ENCODE data around the gene PDZRN4. TPM values are rescaled to one million over a fixed set of nuclear protein-coding genes. Genes with fewer than 3 reads are reported as not detected.
A peak's percentile ranks its signal among the peaks of the same experiment; 100 is the strongest.

The PDZRN4 gene
- total RNA-seq (2012; rRNA removed) (not detected in 2 replicates), polyA plus RNA-seq (2012; rRNA removed) (not detected in 2 replicates), Bru-seq, nascent RNA (percentile 1 among the genes with signal in this experiment), BruChase-seq, experiment 1, labeled RNA remaining after a 6-hour chase (percentile 0 among the genes with signal in this experiment), BruChase-seq, experiment 2, labeled RNA remaining after a 2-hour chase (percentile 1 among the genes with signal in this experiment)
- not detected in 2 replicates for polyA plus RNA-seq (2012; cell fraction: cytosol; rRNA removed)
- not detected in 2 replicates for polyA plus RNA-seq (2012; cell fraction: nucleus; rRNA removed; ENCODE audit: low replicate concordance)
- long read RNA-seq, result 0 reads

DNA sequence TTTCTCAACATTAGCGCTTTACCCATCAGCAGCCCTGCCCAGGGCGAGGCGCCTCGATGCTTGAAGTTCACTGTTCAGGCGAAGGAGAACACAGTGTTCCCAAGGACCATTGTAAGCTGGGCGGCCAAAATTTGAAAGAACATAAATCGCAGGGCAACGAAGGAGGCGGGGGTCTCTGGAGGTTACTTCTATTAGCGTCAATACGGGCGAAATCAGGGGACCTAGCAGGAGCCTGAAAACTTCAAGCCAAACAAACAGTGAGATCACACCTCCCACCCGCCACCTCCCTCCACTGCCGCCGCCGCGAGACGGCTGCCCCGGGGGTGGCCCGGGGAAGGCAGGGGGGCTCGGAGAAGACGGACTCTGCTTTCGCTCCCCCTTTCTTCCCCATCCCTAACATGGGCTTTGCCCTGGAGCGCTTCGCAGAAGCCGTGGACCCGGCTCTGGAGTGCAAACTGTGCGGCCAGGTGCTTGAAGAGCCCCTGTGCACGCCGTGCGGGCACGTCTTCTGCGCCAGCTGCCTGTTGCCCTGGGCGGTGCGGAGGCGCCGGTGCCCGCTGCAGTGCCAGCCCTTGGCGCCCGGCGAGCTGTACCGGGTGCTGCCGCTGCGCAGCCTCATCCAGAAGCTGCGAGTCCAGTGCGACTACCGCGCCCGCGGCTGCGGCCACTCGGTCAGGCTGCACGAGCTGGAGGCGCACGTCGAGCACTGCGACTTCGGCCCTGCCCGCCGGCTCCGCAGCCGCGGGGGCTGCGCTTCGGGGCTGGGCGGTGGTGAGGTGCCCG is at the start of gene PDZRN4:
TSS of gene PDZRN4 (plus strand) at position 263 of the 783 bp plus-strand sequence.
- CTCF ChIA-PET, result no interaction called here
- ATAC-seq (ENCODE audit: low read depth) (peak; percentile 21), DNase-seq (no peak)
- Histone ChIP-seq H3K9ac (ENCODE audit: low read depth, low read length) (no peak within 1 kb of the TSS), H4K5ac (ENCODE audit: low read depth, low read length) (no peak within 1 kb of the TSS), H3K4me3 (ENCODE audit: insufficient read depth, low read depth, low read length) (no peak within 1 kb of the TSS), H4K91ac (ENCODE audit: insufficient read depth, low read depth, low read length) (no peak within 1 kb of the TSS), H3K9me1 (ENCODE audit: insufficient read depth, low read length) (no peaks in the 10 kb centered on the region), H2BK15ac (ENCODE audit: low read depth, low read length) (no peak within 1 kb of the TSS), H3K18ac (ENCODE audit: low read depth, low read length) (no peak within 1 kb of the TSS), H3K4me2 (ENCODE audit: low read depth, low read length) (no peak within 1 kb of the TSS; the same call in 1 of the 2 replicates), H2BK120ac (ENCODE audit: low read depth, low read length) (no peak within 1 kb of the TSS), H3K36me3 (ENCODE audit: control insufficient read depth, insufficient read depth, low read length) (no peaks in the 10 kb centered on the region), H2AK5ac (ENCODE audit: low read depth, low read length) (no peak within 1 kb of the TSS), H2BK5ac (ENCODE audit: low read depth, low read length, poor library complexity, severe bottlenecking) (no peak within 1 kb of the TSS), H3K27ac (ENCODE audit: insufficient read depth, low read length) (no peak within 1 kb of the TSS), H3K4ac (ENCODE audit: low read depth, low read length) (no peak within 1 kb of the TSS), H3K23ac (ENCODE audit: low read depth, low read length) (no peak within 1 kb of the TSS), H3K27me3 (ENCODE audit: control insufficient read depth, insufficient read depth, low read length) (peaks cover 36% of the 10 kb centered on the region), H4K8ac (ENCODE audit: low read depth in 2 of 2, low read length in 2 of 2) (no peak within 1 kb of the TSS), H2AK9ac (replicated peaks; ENCODE audit: low read depth, low read length, poor library complexity) (no peak within 1 kb of the TSS), H2AFZ (replicated peaks; ENCODE audit: low read length, poor library complexity) (peak within 1 kb of the TSS; percentile 38), H3K79me1 (ENCODE audit: low read depth in 1 of 2, low read length in 2 of 2) (no peaks in the 10 kb centered on the region), H3K56ac (ENCODE audit: extremely low read depth, insufficient read depth, low read length) (no peak within 1 kb of the TSS), H3K9me3 (ENCODE audit: control insufficient read depth, insufficient read depth, low read length) (peaks cover 2% of the 10 kb centered on the region; the same call in 1 of the 2 replicates), H4K20me1 (ENCODE audit: insufficient read depth, low read length) (no peaks in the 10 kb centered on the region), H3K14ac (replicated peaks; ENCODE audit: low read depth, low read length) (no peak within 1 kb of the TSS), H3K4me1 (ENCODE audit: control insufficient read depth, insufficient read depth, low read length) (no peaks in the 10 kb centered on the region), H2BK20ac (ENCODE audit: low read depth, low read length) (no peak within 1 kb of the TSS)
- POLR2A ChIA-PET (ENCODE audit: unreplicated experiment), result no interaction called here
- in situ Hi-C loops (cut with MboI; ENCODE audit: low sequenced_read_pairs) (no loop called here), dilution Hi-C loops (cut with HindIII; ENCODE audit: low sequenced_read_pairs, unreplicated experiment) (no loop called here), intact Hi-C loops (cut with micrococcal nuclease) (no loop called here)
- WGBS, 2 experiments (ENCODE audit: extremely low coverage in 2 of 2, insufficient read length in 1 of 2), result 4% methylated on average over 33 of the region's 67 CpGs; no CpG with 5 or more reads in 1 of the 2 experiments
- no TSS peak for BruUV-seq (replicated peaks)
- TF ChIP-seq, protein P1, sequence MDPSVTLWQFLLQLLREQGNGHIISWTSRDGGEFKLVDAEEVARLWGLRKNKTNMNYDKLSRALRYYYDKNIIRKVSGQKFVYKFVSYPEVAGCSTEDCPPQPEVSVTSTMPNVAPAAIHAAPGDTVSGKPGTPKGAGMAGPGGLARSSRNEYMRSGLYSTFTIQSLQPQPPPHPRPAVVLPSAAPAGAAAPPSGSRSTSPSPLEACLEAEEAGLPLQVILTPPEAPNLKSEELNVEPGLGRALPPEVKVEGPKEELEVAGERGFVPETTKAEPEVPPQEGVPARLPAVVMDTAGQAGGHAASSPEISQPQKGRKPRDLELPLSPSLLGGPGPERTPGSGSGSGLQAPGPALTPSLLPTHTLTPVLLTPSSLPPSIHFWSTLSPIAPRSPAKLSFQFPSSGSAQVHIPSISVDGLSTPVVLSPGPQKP (IDR thresholded peaks at IDR 0.05; ENCODE audit: borderline replicate concordance, low read depth, low read length), result no peak
- no peak for TF ChIP-seq NFE2L2 (IDR thresholded peaks at IDR 0.05; ENCODE audit: low read depth, low read length)
- TF ChIP-seq CHD1 (IDR thresholded peaks at IDR 0.05; ENCODE audit: low read depth, low read length), result no peak
- TF ChIP-seq RAD21 (IDR thresholded peaks at IDR 0.05; ENCODE audit: low read length), result no peak
- no peak for TF ChIP-seq MAFK (IDR thresholded peaks at IDR 0.05; ENCODE audit: low read depth, low read length)
- TF ChIP-seq SMC3 (IDR thresholded peaks at IDR 0.05; ENCODE audit: low read depth, low read length), result no peak
- TF ChIP-seq BHLHE40 (IDR thresholded peaks at IDR 0.05; ENCODE audit: low read depth, low read length), result no peak
- TF ChIP-seq RCOR1 (IDR thresholded peaks at IDR 0.05; ENCODE audit: insufficient replicate concordance, low read length), result no peak
- no peak for TF ChIP-seq FOS (IDR thresholded peaks at IDR 0.05; ENCODE audit: low read depth, low read length)
- TF ChIP-seq, protein P2, sequence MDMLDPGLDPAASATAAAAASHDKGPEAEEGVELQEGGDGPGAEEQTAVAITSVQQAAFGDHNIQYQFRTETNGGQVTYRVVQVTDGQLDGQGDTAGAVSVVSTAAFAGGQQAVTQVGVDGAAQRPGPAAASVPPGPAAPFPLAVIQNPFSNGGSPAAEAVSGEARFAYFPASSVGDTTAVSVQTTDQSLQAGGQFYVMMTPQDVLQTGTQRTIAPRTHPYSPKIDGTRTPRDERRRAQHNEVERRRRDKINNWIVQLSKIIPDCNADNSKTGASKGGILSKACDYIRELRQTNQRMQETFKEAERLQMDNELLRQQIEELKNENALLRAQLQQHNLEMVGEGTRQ (IDR thresholded peaks at IDR 0.05; ENCODE audit: low read depth, low read length), result no peak
- no peak for TF ChIP-seq CEBPB (IDR thresholded peaks at IDR 0.05; ENCODE audit: low read depth, low read length)
- no peak for TF ChIP-seq MAZ (IDR thresholded peaks at IDR 0.05; ENCODE audit: borderline replicate concordance, low read depth, low read length)
- no peak for TF ChIP-seq RFX5 (IDR thresholded peaks at IDR 0.05; ENCODE audit: low read depth, low read length)

Data from IMR-90 (cell line).